Epithelial cell of prostate (primary cell): ENCODE results near the gene SYCP3.

ENCODE experiments used
- DNase-seq: peaks from one replicate; pipeline ENCODE4 v3.0.0-alpha.2; 2011; ENCODE audit warnings: low read depth, low spot score
- H3K27ac ChIP-seq: fragments of 450-650 bp; 2 replicates; pipeline ENCODE4 v1.5.1; 2017; ENCODE audit warnings: mild to moderate bottlenecking

The SYCP3 gene

GRCh38 chr12:101738920-101739665 is at the start of gene SYCP3:
TSS of gene SYCP3 (minus strand) at chr12:101739462. CDS start at chr12:101737935, 1,527 bp downstream.
- no peak within 1 kb of the TSS for H3K27ac ChIP-seq
- no peak for DNase-seq

- DNase-seq: no peak
- no peak overlapping the region for H3K27ac ChIP-seq
Observed at GRCh38 chr12:101785671-101786070, 46.4 kb upstream of the SYCP3 start.

- no peak overlapping the region for H3K27ac ChIP-seq
- no peak for DNase-seq
Observed at GRCh38 chr12:101784376-101784775, 45.1 kb upstream of the SYCP3 start.

- H3K27ac ChIP-seq: no peak overlapping the region
- DNase-seq: no peak
Observed at GRCh38 chr12:101783838-101784237, 44.6 kb upstream of the SYCP3 start.

GRCh38 chr12:101783150-101783549 is 43.9 kb upstream of the SYCP3 start:
- no peak overlapping the region for H3K27ac ChIP-seq
- no peak for DNase-seq

GRCh38 chr12:101782273-101782731 is 43.0 kb upstream of the SYCP3 start:
- no peak for DNase-seq
- no peak overlapping the region for H3K27ac ChIP-seq

GRCh38 chr12:101781834-101782233 is 42.6 kb upstream of the SYCP3 start:
- no peak for DNase-seq
- H3K27ac ChIP-seq: no peak overlapping the region

GRCh38 chr12:101780599-101780998 is 41.3 kb upstream of the SYCP3 start:
- DNase-seq: no peak
- no peak overlapping the region for H3K27ac ChIP-seq

GRCh38 chr12:101779626-101780025 is 40.4 kb upstream of the SYCP3 start:
- DNase-seq: no peak
- no peak overlapping the region for H3K27ac ChIP-seq

- DNase-seq: no peak
- no peak overlapping the region for H3K27ac ChIP-seq
Observed at GRCh38 chr12:101779200-101779599, 39.9 kb upstream of the SYCP3 start.

GRCh38 chr12:101777978-101778377 is 38.7 kb upstream of the SYCP3 start:
- no peak for DNase-seq

GRCh38 chr12:101777485-101777884 is 38.2 kb upstream of the SYCP3 start:
- no peak for DNase-seq

More at GRCh38 chr12:101777978-101778377, 38.7 kb upstream of the SYCP3 start:
- H3K27ac ChIP-seq: no peak overlapping the region

GRCh38 chr12:101775816-101776215 is 36.6 kb upstream of the SYCP3 start:
- no peak overlapping the region for H3K27ac ChIP-seq
- no peak for DNase-seq

More at GRCh38 chr12:101777485-101777884, 38.2 kb upstream of the SYCP3 start:
- H3K27ac ChIP-seq: no peak overlapping the region

- DNase-seq: no peak
- H3K27ac ChIP-seq: no peak overlapping the region
Observed at GRCh38 chr12:101773650-101774162, 34.4 kb upstream of the SYCP3 start.

GRCh38 chr12:101772012-101772775 is 32.9 kb upstream of the SYCP3 start:
- peak; percentile 26 for DNase-seq
- no peak overlapping the region for H3K27ac ChIP-seq

GRCh38 chr12:101769865-101770264 is 30.6 kb upstream of the SYCP3 start:
- DNase-seq: no peak
- no peak overlapping the region for H3K27ac ChIP-seq

GRCh38 chr12:101768781-101769180 is 29.5 kb upstream of the SYCP3 start:
- DNase-seq: no peak
- H3K27ac ChIP-seq: no peak overlapping the region

GRCh38 chr12:101767537-101767936 is 28.3 kb upstream of the SYCP3 start:
- no peak for DNase-seq

GRCh38 chr12:101764051-101764792 is 25.0 kb upstream of the SYCP3 start:
- no peak overlapping the region for H3K27ac ChIP-seq
- no peak for DNase-seq

More at GRCh38 chr12:101767537-101767936, 28.3 kb upstream of the SYCP3 start:
- no peak overlapping the region for H3K27ac ChIP-seq

- no peak overlapping the region for H3K27ac ChIP-seq
- DNase-seq: no peak
Observed at GRCh38 chr12:101763246-101763931, 24.1 kb upstream of the SYCP3 start.
